Ishikawa (cell line): ENCODE measurements around the gene CAMK2A.

Experiments used
- CEBPB ChIP-seq: IDR thresholded peaks from 2 replicates; pipeline ENCODE4 v1.6.1; 2012
- CREB1 ChIP-seq: IDR thresholded peaks from 2 replicates; pipeline ENCODE4 v1.6.1; 2012; ENCODE audit warnings: low read depth
- EGR1 ChIP-seq: IDR thresholded peaks from 2 replicates; pipeline ENCODE4 v1.6.1; 2012
- EP300 ChIP-seq: IDR thresholded peaks from 2 replicates; pipeline ENCODE4 v1.6.1; 2012; ENCODE audit warnings: borderline replicate concordance
- FOXM1 ChIP-seq: IDR thresholded peaks from 2 replicates; pipeline ENCODE4 v1.6.1; 2012; ENCODE audit warnings: low read depth, borderline replicate concordance
- MAX ChIP-seq: IDR thresholded peaks from 2 replicates; pipeline ENCODE4 v1.6.1; 2012
- NFIC ChIP-seq: IDR thresholded peaks from 2 replicates; pipeline ENCODE4 v1.6.1; 2012
- RAD21 ChIP-seq: IDR thresholded peaks from 2 replicates; pipeline ENCODE4 v1.6.1; 2012; ENCODE audit warnings: low read depth
- TAF1 ChIP-seq: IDR thresholded peaks from 2 replicates; pipeline ENCODE4 v1.6.1; 2012; ENCODE audit warnings: low read depth, mild to moderate bottlenecking
- TCF12 ChIP-seq: IDR thresholded peaks from 2 replicates; pipeline ENCODE4 v1.6.1; 2012; ENCODE audit warnings: low read depth
- TEAD4 ChIP-seq: IDR thresholded peaks from 2 replicates; pipeline ENCODE4 v1.6.1; 2012
- YY1 ChIP-seq: IDR thresholded peaks from 2 replicates; pipeline ENCODE4 v1.6.1; 2012; ENCODE audit warnings: low read depth
- ZBTB7A ChIP-seq: IDR thresholded peaks from 2 replicates; pipeline ENCODE4 v1.6.1; 2012; ENCODE audit warnings: low read depth
- TF ChIP-seq, protein P1 (sequence below): IDR thresholded peaks from 2 replicates; pipeline ENCODE4 v1.6.1; 2012; ENCODE audit warnings: low read depth, mild to moderate bottlenecking
- TF ChIP-seq, protein P2 (sequence below): IDR thresholded peaks from 2 replicates; pipeline ENCODE4 v1.6.1; 2012

CAMK2A gene

GRCh38 chr5:150206098-150206778 is 83.3 kb downstream of the CAMK2A start:
- TF ChIP-seq EGR1 = no peak
- no peak for TF ChIP-seq FOXM1
- TF ChIP-seq MAX = no peak
- no peak for TF ChIP-seq ZBTB7A
- no peak for TF ChIP-seq CEBPB
- TF ChIP-seq, protein P1, sequence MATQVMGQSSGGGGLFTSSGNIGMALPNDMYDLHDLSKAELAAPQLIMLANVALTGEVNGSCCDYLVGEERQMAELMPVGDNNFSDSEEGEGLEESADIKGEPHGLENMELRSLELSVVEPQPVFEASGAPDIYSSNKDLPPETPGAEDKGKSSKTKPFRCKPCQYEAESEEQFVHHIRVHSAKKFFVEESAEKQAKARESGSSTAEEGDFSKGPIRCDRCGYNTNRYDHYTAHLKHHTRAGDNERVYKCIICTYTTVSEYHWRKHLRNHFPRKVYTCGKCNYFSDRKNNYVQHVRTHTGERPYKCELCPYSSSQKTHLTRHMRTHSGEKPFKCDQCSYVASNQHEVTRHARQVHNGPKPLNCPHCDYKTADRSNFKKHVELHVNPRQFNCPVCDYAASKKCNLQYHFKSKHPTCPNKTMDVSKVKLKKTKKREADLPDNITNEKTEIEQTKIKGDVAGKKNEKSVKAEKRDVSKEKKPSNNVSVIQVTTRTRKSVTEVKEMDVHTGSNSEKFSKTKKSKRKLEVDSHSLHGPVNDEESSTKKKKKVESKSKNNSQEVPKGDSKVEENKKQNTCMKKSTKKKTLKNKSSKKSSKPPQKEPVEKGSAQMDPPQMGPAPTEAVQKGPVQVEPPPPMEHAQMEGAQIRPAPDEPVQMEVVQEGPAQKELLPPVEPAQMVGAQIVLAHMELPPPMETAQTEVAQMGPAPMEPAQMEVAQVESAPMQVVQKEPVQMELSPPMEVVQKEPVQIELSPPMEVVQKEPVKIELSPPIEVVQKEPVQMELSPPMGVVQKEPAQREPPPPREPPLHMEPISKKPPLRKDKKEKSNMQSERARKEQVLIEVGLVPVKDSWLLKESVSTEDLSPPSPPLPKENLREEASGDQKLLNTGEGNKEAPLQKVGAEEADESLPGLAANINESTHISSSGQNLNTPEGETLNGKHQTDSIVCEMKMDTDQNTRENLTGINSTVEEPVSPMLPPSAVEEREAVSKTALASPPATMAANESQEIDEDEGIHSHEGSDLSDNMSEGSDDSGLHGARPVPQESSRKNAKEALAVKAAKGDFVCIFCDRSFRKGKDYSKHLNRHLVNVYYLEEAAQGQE = no peak
- TF ChIP-seq NFIC = no peak
- TF ChIP-seq RAD21 = no peak
- TF ChIP-seq, protein P2, sequence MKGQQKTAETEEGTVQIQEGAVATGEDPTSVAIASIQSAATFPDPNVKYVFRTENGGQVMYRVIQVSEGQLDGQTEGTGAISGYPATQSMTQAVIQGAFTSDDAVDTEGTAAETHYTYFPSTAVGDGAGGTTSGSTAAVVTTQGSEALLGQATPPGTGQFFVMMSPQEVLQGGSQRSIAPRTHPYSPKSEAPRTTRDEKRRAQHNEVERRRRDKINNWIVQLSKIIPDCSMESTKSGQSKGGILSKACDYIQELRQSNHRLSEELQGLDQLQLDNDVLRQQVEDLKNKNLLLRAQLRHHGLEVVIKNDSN = no peak
- TF ChIP-seq TAF1 = no peak
- no peak for TF ChIP-seq EP300
- TF ChIP-seq TEAD4 = no peak
- no peak for TF ChIP-seq YY1
- no peak for TF ChIP-seq TCF12
- no peak for TF ChIP-seq CREB1

GRCh38 chr5:150204590-150204960 is 85.0 kb downstream of the CAMK2A start:
- TF ChIP-seq YY1 (no peak), EGR1 (no peak), CREB1 (no peak), NFIC (no peak), TAF1 (no peak), EP300 (no peak)
- TF ChIP-seq, protein P1 = no peak
- TF ChIP-seq, protein P2 = no peak

GRCh38 chr5:150203832-150204589 is 85.6 kb downstream of the CAMK2A start:
- TF ChIP-seq EP300 (no peak), NFIC (no peak), TCF12 (no peak), MAX (no peak), CEBPB (no peak), ZBTB7A (no peak), TAF1 (no peak), YY1 (no peak), FOXM1 (no peak), RAD21 (no peak), CREB1 (no peak), TEAD4 (no peak), EGR1 (no peak)
- TF ChIP-seq, protein P1 = no peak
- TF ChIP-seq, protein P2 = no peak

DNA sequence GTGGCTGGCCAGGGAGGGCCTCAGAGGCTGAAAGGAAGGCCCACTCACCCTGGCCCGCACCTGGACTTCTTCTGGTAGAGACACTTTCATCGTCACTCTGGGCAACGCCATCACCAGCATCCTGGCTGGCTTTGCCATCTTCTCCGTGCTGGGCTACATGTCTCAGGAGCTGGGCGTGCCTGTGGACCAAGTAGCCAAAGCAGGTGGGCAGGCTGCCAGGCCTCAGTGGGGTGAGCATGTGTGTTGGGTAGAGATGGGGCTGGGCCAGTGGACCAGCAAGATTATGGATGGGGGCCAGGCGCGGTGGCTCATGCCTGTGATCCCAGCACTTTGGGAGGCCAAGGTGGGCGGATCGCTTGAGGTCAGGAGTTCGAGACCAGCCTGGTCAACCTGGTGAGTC is 87.1 kb downstream of the CAMK2A start:
- TF ChIP-seq ZBTB7A = no peak
- no peak for TF ChIP-seq EGR1
- no peak for TF ChIP-seq NFIC
- TF ChIP-seq EP300 = no peak
- no peak for TF ChIP-seq CEBPB
- TF ChIP-seq, protein P2 = no peak
- TF ChIP-seq TEAD4 = no peak
- TF ChIP-seq CREB1 = no peak
- TF ChIP-seq TAF1 = no peak
- TF ChIP-seq RAD21 = no peak
- TF ChIP-seq YY1 = no peak
- no peak for TF ChIP-seq FOXM1
- TF ChIP-seq TCF12 = no peak
- TF ChIP-seq, protein P1 = no peak
- no peak for TF ChIP-seq MAX
